ENCODE data around the gene PCBP4. TPM values are rescaled to one million over a fixed set of nuclear protein-coding genes. Genes with fewer than 3 reads are reported as not detected.

The PCBP4 gene
- total RNA-seq, 1 experiment from 2014 or later, result 28.7 TPM

DNA sequence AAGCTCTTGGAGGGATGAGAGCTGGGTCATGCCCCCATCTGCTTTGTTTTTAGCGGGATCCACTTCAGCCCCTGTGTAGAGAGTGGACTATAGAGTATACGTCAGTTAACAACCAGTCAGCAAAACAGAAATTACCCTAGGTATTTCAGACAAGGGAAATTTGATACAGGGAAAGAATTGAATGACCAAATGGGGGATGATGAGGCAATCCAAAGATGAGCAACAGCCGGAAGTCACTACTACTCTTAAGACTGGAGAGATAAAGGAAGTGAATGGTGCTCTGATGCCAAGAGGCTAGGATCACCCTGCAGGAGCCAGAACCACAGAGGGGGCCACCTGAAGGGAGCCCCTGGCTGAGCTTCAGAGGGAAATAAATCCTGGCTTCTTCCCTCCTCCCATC is 13.8 kb downstream of the PCBP4 start:
- Mint-ChIP-seq H3K36me3 (no peaks in the 10 kb centered on the region), H3K4me3 (no peak overlapping the region), H3K9me3 (no peaks in the 10 kb centered on the region), H3K4me1 (peaks cover 3% of the 10 kb centered on the region; the same call in 1 of the 2 replicates), H3K27me3 (ENCODE audit: low read depth) (peaks cover 65% of the 10 kb centered on the region), H3K27ac (no peak overlapping the region)
- ChIA-PET CTCF (interaction anchor here (1.1 to 2.7 kb wide), 4 partner anchors 8 to 22 kb away, joined by 3 to 8 read pairs (median 6); partner anchors contain the start of genes ABHD14A, ABHD14B and RRP9), POLR2A (interaction anchor here (1.0 kb wide), 1 partner anchor 12 kb away, joined by 3 read pairs; the partner anchor contains the start of genes PARP3 and RRP9)
- TF ChIP-seq TEAD1 (CRISPR knock-in tag; IDR thresholded peaks at IDR 0.05) (no peak), TEAD4 (CRISPR knock-in tag; IDR thresholded peaks at IDR 0.05) (no peak), ZNF232 (CRISPR knock-in tag; IDR thresholded peaks at IDR 0.05) (no peak), ZNF396 (CRISPR knock-in tag; IDR thresholded peaks at IDR 0.05; ENCODE audit: borderline replicate concordance) (no peak), GTF2I (CRISPR knock-in tag; conservative IDR thresholded peaks at IDR 0.05) (no peak), ZBTB21 (CRISPR knock-in tag; IDR thresholded peaks at IDR 0.05; ENCODE audit: borderline replicate concordance) (no peak), FOXK1 (CRISPR knock-in tag; IDR thresholded peaks at IDR 0.05) (no peak), ZNF121 (CRISPR knock-in tag; IDR thresholded peaks at IDR 0.05) (no peak)
- TF ChIP-seq, protein P1, sequence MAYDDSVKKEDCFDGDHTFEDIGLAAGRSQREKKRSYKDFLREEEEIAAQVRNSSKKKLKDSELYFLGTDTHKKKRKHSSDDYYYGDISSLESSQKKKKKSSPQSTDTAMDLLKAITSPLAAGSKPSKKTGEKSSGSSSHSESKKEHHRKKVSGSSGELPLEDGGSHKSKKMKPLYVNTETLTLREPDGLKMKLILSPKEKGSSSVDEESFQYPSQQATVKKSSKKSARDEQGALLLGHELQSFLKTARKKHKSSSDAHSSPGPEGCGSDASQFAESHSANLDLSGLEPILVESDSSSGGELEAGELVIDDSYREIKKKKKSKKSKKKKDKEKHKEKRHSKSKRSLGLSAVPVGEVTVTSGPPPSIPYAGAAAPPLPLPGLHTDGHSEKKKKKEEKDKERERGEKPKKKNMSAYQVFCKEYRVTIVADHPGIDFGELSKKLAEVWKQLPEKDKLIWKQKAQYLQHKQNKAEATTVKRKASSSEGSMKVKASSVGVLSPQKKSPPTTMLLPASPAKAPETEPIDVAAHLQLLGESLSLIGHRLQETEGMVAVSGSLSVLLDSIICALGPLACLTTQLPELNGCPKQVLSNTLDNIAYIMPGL (CRISPR knock-in tag; IDR thresholded peaks at IDR 0.05), result no peak
- TF ChIP-seq, protein P2, sequence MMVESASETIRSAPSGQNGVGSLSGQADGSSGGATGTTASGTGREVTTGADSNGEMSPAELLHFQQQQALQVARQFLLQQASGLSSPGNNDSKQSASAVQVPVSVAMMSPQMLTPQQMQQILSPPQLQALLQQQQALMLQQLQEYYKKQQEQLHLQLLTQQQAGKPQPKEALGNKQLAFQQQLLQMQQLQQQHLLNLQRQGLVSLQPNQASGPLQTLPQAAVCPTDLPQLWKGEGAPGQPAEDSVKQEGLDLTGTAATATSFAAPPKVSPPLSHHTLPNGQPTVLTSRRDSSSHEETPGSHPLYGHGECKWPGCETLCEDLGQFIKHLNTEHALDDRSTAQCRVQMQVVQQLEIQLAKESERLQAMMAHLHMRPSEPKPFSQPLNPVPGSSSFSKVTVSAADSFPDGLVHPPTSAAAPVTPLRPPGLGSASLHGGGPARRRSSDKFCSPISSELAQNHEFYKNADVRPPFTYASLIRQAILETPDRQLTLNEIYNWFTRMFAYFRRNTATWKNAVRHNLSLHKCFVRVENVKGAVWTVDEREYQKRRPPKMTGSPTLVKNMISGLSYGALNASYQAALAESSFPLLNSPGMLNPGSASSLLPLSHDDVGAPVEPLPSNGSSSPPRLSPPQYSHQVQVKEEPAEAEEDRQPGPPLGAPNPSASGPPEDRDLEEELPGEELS (CRISPR knock-in tag; IDR thresholded peaks at IDR 0.05), result no peak
- TF ChIP-seq, protein P3, sequence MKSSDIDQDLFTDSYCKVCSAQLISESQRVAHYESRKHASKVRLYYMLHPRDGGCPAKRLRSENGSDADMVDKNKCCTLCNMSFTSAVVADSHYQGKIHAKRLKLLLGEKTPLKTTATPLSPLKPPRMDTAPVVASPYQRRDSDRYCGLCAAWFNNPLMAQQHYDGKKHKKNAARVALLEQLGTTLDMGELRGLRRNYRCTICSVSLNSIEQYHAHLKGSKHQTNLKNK (CRISPR knock-in tag; IDR thresholded peaks at IDR 0.05), result no peak
- TF ChIP-seq, protein P4, sequence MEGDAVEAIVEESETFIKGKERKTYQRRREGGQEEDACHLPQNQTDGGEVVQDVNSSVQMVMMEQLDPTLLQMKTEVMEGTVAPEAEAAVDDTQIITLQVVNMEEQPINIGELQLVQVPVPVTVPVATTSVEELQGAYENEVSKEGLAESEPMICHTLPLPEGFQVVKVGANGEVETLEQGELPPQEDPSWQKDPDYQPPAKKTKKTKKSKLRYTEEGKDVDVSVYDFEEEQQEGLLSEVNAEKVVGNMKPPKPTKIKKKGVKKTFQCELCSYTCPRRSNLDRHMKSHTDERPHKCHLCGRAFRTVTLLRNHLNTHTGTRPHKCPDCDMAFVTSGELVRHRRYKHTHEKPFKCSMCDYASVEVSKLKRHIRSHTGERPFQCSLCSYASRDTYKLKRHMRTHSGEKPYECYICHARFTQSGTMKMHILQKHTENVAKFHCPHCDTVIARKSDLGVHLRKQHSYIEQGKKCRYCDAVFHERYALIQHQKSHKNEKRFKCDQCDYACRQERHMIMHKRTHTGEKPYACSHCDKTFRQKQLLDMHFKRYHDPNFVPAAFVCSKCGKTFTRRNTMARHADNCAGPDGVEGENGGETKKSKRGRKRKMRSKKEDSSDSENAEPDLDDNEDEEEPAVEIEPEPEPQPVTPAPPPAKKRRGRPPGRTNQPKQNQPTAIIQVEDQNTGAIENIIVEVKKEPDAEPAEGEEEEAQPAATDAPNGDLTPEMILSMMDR (IDR thresholded peaks at IDR 0.05), result no peak
- TF ChIP-seq, protein P5, sequence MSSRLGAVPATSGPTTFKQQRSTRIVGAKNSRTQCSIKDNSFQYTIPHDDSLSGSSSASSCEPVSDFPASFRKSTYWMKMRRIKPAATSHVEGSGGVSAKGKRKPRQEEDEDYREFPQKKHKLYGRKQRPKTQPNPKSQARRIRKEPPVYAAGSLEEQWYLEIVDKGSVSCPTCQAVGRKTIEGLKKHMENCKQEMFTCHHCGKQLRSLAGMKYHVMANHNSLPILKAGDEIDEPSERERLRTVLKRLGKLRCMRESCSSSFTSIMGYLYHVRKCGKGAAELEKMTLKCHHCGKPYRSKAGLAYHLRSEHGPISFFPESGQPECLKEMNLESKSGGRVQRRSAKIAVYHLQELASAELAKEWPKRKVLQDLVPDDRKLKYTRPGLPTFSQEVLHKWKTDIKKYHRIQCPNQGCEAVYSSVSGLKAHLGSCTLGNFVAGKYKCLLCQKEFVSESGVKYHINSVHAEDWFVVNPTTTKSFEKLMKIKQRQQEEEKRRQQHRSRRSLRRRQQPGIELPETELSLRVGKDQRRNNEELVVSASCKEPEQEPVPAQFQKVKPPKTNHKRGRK (CRISPR knock-in tag; IDR thresholded peaks at IDR 0.05; ENCODE audit: borderline replicate concordance), result no peak
- TF ChIP-seq, protein P6, sequence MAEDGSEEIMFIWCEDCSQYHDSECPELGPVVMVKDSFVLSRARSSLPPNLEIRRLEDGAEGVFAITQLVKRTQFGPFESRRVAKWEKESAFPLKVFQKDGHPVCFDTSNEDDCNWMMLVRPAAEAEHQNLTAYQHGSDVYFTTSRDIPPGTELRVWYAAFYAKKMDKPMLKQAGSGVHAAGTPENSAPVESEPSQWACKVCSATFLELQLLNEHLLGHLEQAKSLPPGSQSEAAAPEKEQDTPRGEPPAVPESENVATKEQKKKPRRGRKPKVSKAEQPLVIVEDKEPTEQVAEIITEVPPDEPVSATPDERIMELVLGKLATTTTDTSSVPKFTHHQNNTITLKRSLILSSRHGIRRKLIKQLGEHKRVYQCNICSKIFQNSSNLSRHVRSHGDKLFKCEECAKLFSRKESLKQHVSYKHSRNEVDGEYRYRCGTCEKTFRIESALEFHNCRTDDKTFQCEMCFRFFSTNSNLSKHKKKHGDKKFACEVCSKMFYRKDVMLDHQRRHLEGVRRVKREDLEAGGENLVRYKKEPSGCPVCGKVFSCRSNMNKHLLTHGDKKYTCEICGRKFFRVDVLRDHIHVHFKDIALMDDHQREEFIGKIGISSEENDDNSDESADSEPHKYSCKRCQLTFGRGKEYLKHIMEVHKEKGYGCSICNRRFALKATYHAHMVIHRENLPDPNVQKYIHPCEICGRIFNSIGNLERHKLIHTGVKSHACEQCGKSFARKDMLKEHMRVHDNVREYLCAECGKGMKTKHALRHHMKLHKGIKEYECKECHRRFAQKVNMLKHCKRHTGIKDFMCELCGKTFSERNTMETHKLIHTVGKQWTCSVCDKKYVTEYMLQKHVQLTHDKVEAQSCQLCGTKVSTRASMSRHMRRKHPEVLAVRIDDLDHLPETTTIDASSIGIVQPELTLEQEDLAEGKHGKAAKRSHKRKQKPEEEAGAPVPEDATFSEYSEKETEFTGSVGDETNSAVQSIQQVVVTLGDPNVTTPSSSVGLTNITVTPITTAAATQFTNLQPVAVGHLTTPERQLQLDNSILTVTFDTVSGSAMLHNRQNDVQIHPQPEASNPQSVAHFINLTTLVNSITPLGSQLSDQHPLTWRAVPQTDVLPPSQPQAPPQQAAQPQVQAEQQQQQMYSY (CRISPR knock-in tag; IDR thresholded peaks at IDR 0.05), result no peak
- no peak for DNase-seq (ENCODE audit: low spot score)
- ATAC-seq, result no peak
